Uterus (tissue), 4 donors: Measurements from ENCODE around the gene CIITA. TPM values are rescaled to one million over a fixed set of nuclear protein-coding genes. Genes with fewer than 3 reads are reported as not detected.
A peak's percentile ranks its signal among the peaks of the same experiment; 100 is the strongest.

Experiments used
- DNase-seq, 2 donors: peaks; one replicate each; pipeline ENCODE4 v3.0.0-alpha.2; 2019 to 2020
- H3K27ac ChIP-seq, 2 donors: fragments of 200-600 bp; sonication (generic); 1 replicate in 1 of 2; 2 replicates in 1 of 2; pipeline ENCODE4 v1.5.1; 2016 to 2018
- H3K27me3 ChIP-seq, 2 donors: fragments of 200-600 bp; sonication (generic); one replicate each; pipeline ENCODE4 v1.5.1; 2018 to 2019; ENCODE audit warnings: control low read depth in 1 of 2
- H3K36me3 ChIP-seq, 2 donors: fragments of 200-600 bp; sonication (generic); one replicate each; pipeline ENCODE4 v1.5.1; 2019; ENCODE audit warnings: control low read depth in 1 of 2
- H3K4me1 ChIP-seq, 2 donors: fragments of 200-600 bp; sonication (generic); one replicate each; pipeline ENCODE4 v1.5.1; 2018 to 2019; ENCODE audit warnings: control low read depth in 1 of 2
- H3K4me3 ChIP-seq, 2 donors: fragments of 200-600 bp; sonication (generic); 1 replicate in 1 of 2; 2 replicates in 1 of 2; pipeline ENCODE4 v1.5.1; 2018 to 2019; ENCODE audit warnings: mild to moderate bottlenecking in 1 of 2
- H3K9me3 ChIP-seq, 2 donors: fragments of 200-600 bp; sonication (generic); one replicate each; pipeline ENCODE4 v1.5.1; 2019; ENCODE audit warnings: control low read depth in 1 of 2
- CTCF ChIP-seq, 4 experiments: fragments of 200-600 bp in 2 of 4; fragments of 450-650 bp in 2 of 4; sonication (generic) in 2 of 4; IDR thresholded peaks; one replicate each; pipeline ENCODE4 v1.5.1; 2016 to 2019; ENCODE audit warnings: antibody characterized with exemption in 4 of 4, mild to moderate bottlenecking in 2 of 4, moderate library complexity in 1 of 4
- POLR2A ChIP-seq, 2 donors: fragments of 450-650 bp; IDR thresholded peaks; one replicate each; pipeline ENCODE4 v1.6.1; 2016; ENCODE audit warnings: antibody characterized with exemption in 2 of 2, mild to moderate bottlenecking in 1 of 2, moderate library complexity in 1 of 2
- intact Hi-C: fragments of 100-400 bp; cut with DNase I; formaldehyde crosslinking; loops from one replicate; pipeline ENCODE4 v1.15.1; 2023; ENCODE audit warnings: low total_unique reads
- total RNA-seq, 4 donors: library from RNA; depleted of rRNA in 3 of 4; stranded (reverse); fragments of >200 nt in 3 of 4; gene quantifications; one replicate each; pipeline versions ENCODE4 v1.1.0 to v1.2.4, GENCODE V29; 2014 to 2023
- donor health status: DM: yes; HTN: yes; CAD: no.

Gene CIITA
- total RNA-seq, 4 donors from 2014 or later = 7.1 to 48.3 (median 18.8) TPM

GRCh38 chr16:10876315-10876714, 687 bp upstream of the CIITA start:
- Histone ChIP-seq H3K36me3 (no peaks in the 10 kb centered on the region), H3K4me3 (no peak overlapping the region), H3K9me3 (no peaks in the 10 kb centered on the region), H3K4me1 (peaks cover 0 to 11% of the 10 kb centered on the region in 2 donors), H3K27ac (no peak overlapping the region), H3K27me3 (no peaks in the 10 kb centered on the region)
- DNase-seq = no peak
- intact Hi-C loops = no loop called here
- no peak for TF ChIP-seq POLR2A (IDR thresholded peaks at IDR 0.05)
- no peak for TF ChIP-seq CTCF (IDR thresholded peaks at IDR 0.05)

- Histone ChIP-seq H3K4me3 (no peak overlapping the region), H3K27ac (peak overlapping the region in 1 of 2 donors; percentile 60), H3K36me3 (no peaks in the 10 kb centered on the region), H3K9me3 (no peaks in the 10 kb centered on the region), H3K27me3 (no peaks in the 10 kb centered on the region), H3K4me1 (peaks cover 0 to 11% of the 10 kb centered on the region in 2 donors)
- TF ChIP-seq POLR2A (IDR thresholded peaks at IDR 0.05) (no peak), CTCF (IDR thresholded peaks at IDR 0.05) (no peak)
- intact Hi-C loops = no loop called here
- DNase-seq = no peak
Measured at GRCh38 chr16:10877472-10877946, 507 bp downstream of the CIITA start.

- intact Hi-C loops = no loop called here
- peaks cover 0 to 11% of the 10 kb centered on the region in 2 donors for H3K4me1 ChIP-seq
- no peak for DNase-seq
- H3K27me3 ChIP-seq = no peaks in the 10 kb centered on the region
- H3K9me3 ChIP-seq = no peaks in the 10 kb centered on the region
- H3K4me3 ChIP-seq = peak overlapping the region; percentile 26 to 41
- no peaks in the 10 kb centered on the region for H3K36me3 ChIP-seq
- peak overlapping the region in 1 of 2 donors; percentile 60 for H3K27ac ChIP-seq
- TF ChIP-seq POLR2A (IDR thresholded peaks at IDR 0.05) = no peak
- TF ChIP-seq CTCF (IDR thresholded peaks at IDR 0.05) = no peak
Measured at GRCh38 chr16:10878328-10878643, 1.3 kb downstream of the CIITA start.

DNA sequence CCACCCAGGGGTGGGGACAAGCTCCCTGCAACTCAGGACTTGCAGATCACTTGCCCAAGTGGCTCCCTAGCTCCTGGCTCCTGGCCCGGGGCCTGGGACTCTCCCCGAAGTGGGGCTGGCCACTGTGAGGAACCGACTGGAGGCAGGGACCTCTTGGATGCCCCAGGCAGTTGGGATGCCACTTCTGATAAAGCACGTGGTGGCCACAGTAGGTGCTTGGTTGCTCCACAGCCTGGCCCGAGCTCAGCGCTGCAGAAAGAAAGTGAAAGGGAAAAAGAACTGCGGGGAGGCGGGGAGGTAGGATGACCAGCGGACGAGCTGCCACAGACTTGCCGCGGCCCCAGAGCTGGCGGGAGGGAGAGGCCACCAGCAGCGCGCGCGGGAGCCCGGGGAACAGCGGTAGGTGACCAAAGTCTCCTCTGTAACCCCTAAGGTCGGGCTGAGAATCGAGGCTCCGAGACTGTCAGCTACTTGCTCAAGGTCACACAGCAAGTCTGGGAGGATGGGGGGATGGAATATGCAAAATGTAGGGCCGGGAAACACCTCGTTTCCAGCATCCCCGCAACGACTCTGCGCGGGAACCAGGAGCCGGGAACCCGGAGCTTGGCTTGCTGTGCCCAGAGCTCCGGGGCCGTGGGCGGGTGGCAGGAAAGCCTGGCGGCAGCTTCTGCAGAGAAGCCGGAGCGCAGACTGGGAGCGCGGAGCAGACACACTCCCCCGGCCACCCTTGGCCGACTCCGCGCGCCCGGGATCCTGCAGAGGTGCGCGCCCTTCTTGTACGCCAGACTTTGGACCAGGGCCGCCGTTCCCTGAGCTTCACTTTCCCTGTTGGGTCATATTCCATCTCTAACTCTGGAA, 1.9 kb downstream of the CIITA start:
- intact Hi-C loops = no loop called here
- H3K9me3 ChIP-seq = no peaks in the 10 kb centered on the region
- H3K4me1 ChIP-seq = peaks cover 0 to 11% of the 10 kb centered on the region in 2 donors
- H3K4me3 ChIP-seq = peak overlapping the region; percentile 26 to 41
- H3K27ac ChIP-seq = peak overlapping the region; percentile 14 to 60
- H3K36me3 ChIP-seq = no peaks in the 10 kb centered on the region
- H3K27me3 ChIP-seq = no peaks in the 10 kb centered on the region
- TF ChIP-seq POLR2A (IDR thresholded peaks at IDR 0.05) (no peak), CTCF (IDR thresholded peaks at IDR 0.05) (no peak)
- DNase-seq = peak; percentile 30 to 35
